ENCODE data around the gene DENND1A. TPM values are rescaled to one million over a fixed set of nuclear protein-coding genes. Genes with fewer than 3 reads are reported as not detected.

Gene DENND1A
- total RNA-seq, 2 experiments from 2014 or later, result 12.2 to 14.5 TPM

- no peaks in the 10 kb centered on the region for H3K27me3 Mint-ChIP-seq
- no peaks in the 10 kb centered on the region for H3K36me3 Mint-ChIP-seq
- no peak overlapping the region for H3K27ac Mint-ChIP-seq
- ATAC-seq, result no peak
- CTCF ChIA-PET, result no interaction called here
- no peaks in the 10 kb centered on the region for H3K4me1 Mint-ChIP-seq
- H3K9me3 Mint-ChIP-seq (ENCODE audit: low read depth), result no peaks in the 10 kb centered on the region
- no peak overlapping the region for H3K4me3 Mint-ChIP-seq
- DNase-seq, result no peak
These were observed 474.7 kb downstream of the DENND1A start for GRCh38 chr9:123455187-123455586.

DNA sequence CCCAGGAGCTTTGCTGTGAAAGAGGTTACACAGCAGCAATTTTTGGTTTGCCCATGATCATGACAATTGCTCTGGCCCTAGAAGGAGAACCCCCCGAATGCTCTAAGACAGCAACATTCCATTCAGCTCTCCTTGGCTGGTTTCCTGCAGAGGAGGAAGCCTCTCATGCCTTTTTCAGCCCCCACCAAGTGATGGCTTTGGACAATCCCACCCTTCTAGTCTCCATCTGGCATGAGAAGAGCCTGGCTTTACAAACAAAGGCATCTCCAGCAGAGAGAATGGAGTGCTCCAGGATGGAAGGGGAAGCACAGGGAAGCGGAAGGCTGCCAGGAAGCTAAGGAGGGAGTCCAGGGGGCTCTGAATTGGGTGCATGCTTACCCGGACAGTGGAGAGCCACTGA, 475.6 kb downstream of the DENND1A start:
- Mint-ChIP-seq H3K9me3 (ENCODE audit: low read depth) (no peaks in the 10 kb centered on the region), H3K4me1 (no peaks in the 10 kb centered on the region), H3K4me3 (no peak overlapping the region), H3K27ac (no peak overlapping the region), H3K27me3 (no peaks in the 10 kb centered on the region), H3K36me3 (no peaks in the 10 kb centered on the region)
- ATAC-seq, result no peak
- DNase-seq, result no peak
- CTCF ChIA-PET, result no interaction called here

DNA sequence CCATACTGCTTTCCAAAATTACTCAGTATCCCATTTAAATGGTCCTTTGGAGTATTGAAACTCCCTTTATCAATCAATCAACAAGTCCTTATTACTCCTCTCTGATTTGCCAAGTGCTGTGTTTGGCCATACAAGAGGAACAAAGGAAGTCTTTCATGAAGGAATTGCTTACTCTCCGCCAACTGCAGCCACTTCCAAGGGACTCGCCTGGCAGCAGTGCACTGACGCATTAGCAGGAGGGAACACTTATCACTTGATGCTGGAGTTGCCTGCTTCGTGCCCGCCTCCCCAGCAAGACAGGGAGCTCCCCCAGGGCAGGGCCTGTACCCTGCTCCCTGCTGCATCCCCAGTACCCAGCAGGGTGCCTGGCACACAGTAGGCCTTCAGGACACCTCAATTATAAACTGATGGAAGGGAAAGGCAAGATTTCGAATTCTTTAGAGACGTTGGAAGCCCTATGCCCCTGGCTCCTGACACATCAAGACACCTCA, 476.1 kb downstream of the DENND1A start:
- CTCF ChIA-PET, result no interaction called here
- Mint-ChIP-seq H3K27ac (no peak overlapping the region), H3K9me3 (ENCODE audit: low read depth) (no peaks in the 10 kb centered on the region), H3K4me1 (no peaks in the 10 kb centered on the region), H3K36me3 (no peaks in the 10 kb centered on the region), H3K4me3 (no peak overlapping the region), H3K27me3 (no peaks in the 10 kb centered on the region)
- DNase-seq, result no peak
- ATAC-seq, result no peak

GRCh38 chr9:123453076-123453667, 476.8 kb downstream of the DENND1A start:
- no peaks in the 10 kb centered on the region for H3K9me3 Mint-ChIP-seq (ENCODE audit: low read depth)
- no peaks in the 10 kb centered on the region for H3K36me3 Mint-ChIP-seq
- no peaks in the 10 kb centered on the region for H3K27me3 Mint-ChIP-seq
- CTCF ChIA-PET, result no interaction called here
- H3K4me1 Mint-ChIP-seq, result no peaks in the 10 kb centered on the region
- H3K4me3 Mint-ChIP-seq, result no peak overlapping the region
- no peak overlapping the region for H3K27ac Mint-ChIP-seq
- DNase-seq, result no peak
- ATAC-seq, result no peak

GRCh38 chr9:123450996-123451395, 478.9 kb downstream of the DENND1A start:
- Mint-ChIP-seq H3K36me3 (no peaks in the 10 kb centered on the region), H3K4me3 (no peak overlapping the region), H3K27me3 (no peaks in the 10 kb centered on the region), H3K27ac (no peak overlapping the region), H3K9me3 (ENCODE audit: low read depth) (no peaks in the 10 kb centered on the region), H3K4me1 (no peaks in the 10 kb centered on the region)
- ATAC-seq (no peak), DNase-seq (no peak)
- CTCF ChIA-PET, result no interaction called here

- no peak overlapping the region for H3K27ac Mint-ChIP-seq
- H3K4me3 Mint-ChIP-seq, result no peak overlapping the region
- DNase-seq (no peak), ATAC-seq (no peak)
- no peaks in the 10 kb centered on the region for H3K4me1 Mint-ChIP-seq
- CTCF ChIA-PET, result no interaction called here
- no peaks in the 10 kb centered on the region for H3K27me3 Mint-ChIP-seq
- no peaks in the 10 kb centered on the region for H3K36me3 Mint-ChIP-seq
- H3K9me3 Mint-ChIP-seq (ENCODE audit: low read depth), result no peaks in the 10 kb centered on the region
These were observed 479.7 kb downstream of the DENND1A start for GRCh38 chr9:123450098-123450770.

DNA sequence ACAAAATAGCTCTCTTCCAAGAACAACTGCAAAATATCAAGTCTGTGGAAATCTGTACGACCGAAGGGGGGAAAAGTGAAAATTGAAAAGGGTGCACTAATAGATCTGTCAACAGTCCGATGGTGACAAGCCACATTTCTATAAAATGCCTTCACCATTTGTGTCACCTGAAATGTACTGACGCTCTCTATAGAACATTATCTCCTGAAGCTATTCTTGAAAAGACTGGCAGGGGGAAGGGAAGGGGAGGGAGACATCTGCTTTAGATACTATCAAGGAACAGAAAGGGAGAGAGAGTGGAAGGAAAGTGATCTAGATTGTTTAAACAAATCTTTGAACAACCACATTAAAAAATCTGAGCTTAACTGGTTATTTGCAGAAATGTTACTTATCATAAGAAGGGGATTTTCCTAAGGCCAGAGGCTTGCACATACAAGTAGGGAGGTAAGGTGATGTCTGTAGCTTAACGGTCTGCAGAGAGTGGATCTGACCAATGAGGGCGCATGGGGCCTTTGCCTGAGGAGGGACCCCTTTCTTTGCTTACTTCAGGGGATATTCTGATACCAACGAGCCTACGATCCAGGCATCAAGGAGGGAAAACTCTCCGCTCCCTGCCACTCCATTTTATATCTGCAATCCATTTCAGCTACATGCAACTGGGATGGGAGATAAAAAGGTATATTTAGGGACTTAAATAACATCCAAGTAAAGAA, 481.8 kb downstream of the DENND1A start:
- Mint-ChIP-seq H3K4me1 (no peaks in the 10 kb centered on the region), H3K27me3 (no peaks in the 10 kb centered on the region), H3K27ac (no peak overlapping the region), H3K9me3 (ENCODE audit: low read depth) (no peaks in the 10 kb centered on the region), H3K4me3 (no peak overlapping the region), H3K36me3 (no peaks in the 10 kb centered on the region)
- CTCF ChIA-PET, result interaction anchor here (1.4 kb wide), 2 partner anchors 19 to 593 kb away, joined by 3 to 4 read pairs; no protein-coding TSS in a partner anchor
- ATAC-seq (no peak), DNase-seq (no peak)

DNA sequence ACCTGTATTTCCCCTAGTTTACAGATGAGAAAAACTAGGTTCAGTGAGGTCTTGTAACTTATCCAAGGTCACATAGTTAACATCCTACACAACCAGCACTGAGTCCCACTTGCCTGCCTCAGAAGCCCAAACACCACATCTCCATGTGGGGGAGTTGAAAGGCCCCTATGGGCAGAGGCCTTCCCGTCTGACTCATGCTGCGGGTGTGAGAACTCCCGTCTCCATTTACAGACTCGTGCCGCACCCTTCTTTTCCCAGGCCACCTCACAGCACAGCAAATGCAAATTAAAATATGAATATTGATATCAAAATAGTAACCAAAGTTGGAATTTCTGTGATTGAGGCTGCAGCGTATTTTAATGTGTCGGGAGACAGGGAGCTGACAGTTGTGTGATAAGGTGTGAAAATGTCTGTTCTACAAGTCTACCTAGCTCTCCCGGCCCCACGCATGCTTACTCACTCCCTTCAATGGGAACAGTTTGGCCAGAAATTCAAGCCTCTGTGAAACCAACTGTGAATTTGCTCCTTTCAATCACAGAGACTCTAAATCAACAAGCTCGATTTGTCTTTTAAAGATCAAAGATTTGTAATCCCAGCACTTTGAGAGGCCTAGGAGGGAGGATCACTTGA, 483.8 kb downstream of the DENND1A start:
- ATAC-seq, result no peak
- Mint-ChIP-seq H3K4me1 (no peaks in the 10 kb centered on the region), H3K9me3 (ENCODE audit: low read depth) (no peaks in the 10 kb centered on the region), H3K36me3 (no peaks in the 10 kb centered on the region), H3K27me3 (no peaks in the 10 kb centered on the region), H3K27ac (no peak overlapping the region), H3K4me3 (no peak overlapping the region)
- CTCF ChIA-PET, result no interaction called here
- no peak for DNase-seq

GRCh38 chr9:123445116-123445515, 484.8 kb downstream of the DENND1A start:
- DNase-seq, result no peak
- Mint-ChIP-seq H3K4me1 (no peaks in the 10 kb centered on the region), H3K9me3 (ENCODE audit: low read depth) (no peaks in the 10 kb centered on the region), H3K4me3 (no peak overlapping the region), H3K36me3 (no peaks in the 10 kb centered on the region), H3K27me3 (no peaks in the 10 kb centered on the region), H3K27ac (no peak overlapping the region)
- ATAC-seq, result no peak
- CTCF ChIA-PET, result no interaction called here

DNA sequence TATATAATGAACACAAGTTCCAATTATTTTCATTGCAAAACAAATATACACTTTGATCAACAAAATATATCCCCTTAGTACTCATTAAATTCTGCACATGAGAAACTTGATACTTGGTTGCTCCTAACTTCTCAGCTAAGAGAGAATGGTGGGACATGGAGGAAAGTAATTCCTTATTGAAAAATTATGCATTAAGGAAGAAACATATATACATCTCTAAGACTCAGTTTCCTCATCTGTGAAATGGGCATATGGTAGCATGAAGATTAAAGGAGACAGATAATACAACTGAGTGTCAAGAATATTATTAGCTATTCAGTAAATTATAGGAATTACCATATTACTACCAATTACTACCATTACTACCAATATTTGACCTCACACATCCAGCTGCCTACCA, 488.2 kb downstream of the DENND1A start:
- ATAC-seq, result no peak

DNA sequence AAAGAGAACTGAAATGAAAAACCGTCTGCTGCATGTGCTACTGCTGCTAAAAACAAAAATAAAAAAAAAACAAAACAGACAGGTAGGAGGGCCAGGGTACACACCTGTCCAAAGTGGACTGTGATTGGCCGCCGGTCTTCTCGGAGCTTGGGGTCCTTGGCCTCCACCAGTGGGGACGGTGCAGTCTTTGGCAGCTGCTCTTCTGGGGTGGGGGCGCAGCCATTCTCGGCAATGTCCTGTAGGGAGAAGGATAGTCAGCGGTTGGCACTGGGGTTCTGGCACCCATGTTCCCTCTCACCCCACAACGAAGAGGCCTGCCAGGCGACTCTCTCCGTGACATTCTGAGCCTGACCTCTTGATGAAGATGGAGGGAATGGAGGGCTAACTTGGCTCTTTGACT, 489.7 kb downstream of the DENND1A start:
- no peak for ATAC-seq
- no peaks in the 10 kb centered on the region for H3K4me1 Mint-ChIP-seq
- CTCF ChIA-PET, result no interaction called here
- H3K4me3 Mint-ChIP-seq, result no peak overlapping the region
- no peaks in the 10 kb centered on the region for H3K27me3 Mint-ChIP-seq
- no peaks in the 10 kb centered on the region for H3K9me3 Mint-ChIP-seq (ENCODE audit: low read depth)
- H3K36me3 Mint-ChIP-seq, result no peaks in the 10 kb centered on the region
- DNase-seq, result no peak
- H3K27ac Mint-ChIP-seq, result no peak overlapping the region

More for the DNA sequence above, 488.2 kb downstream of the DENND1A start:
- Mint-ChIP-seq H3K36me3 (no peaks in the 10 kb centered on the region), H3K27me3 (no peaks in the 10 kb centered on the region), H3K4me1 (no peaks in the 10 kb centered on the region), H3K4me3 (no peak overlapping the region), H3K27ac (no peak overlapping the region), H3K9me3 (ENCODE audit: low read depth) (no peaks in the 10 kb centered on the region)
- CTCF ChIA-PET, result no interaction called here
- no peak for DNase-seq

GRCh38 chr9:123438821-123439220, 491.1 kb downstream of the DENND1A start:
- DNase-seq, result no peak
- Mint-ChIP-seq H3K27me3 (no peaks in the 10 kb centered on the region), H3K4me3 (no peak overlapping the region), H3K36me3 (no peaks in the 10 kb centered on the region), H3K4me1 (no peaks in the 10 kb centered on the region), H3K27ac (no peak overlapping the region), H3K9me3 (ENCODE audit: low read depth) (no peaks in the 10 kb centered on the region)
- no peak for ATAC-seq
- CTCF ChIA-PET, result no interaction called here

DNA sequence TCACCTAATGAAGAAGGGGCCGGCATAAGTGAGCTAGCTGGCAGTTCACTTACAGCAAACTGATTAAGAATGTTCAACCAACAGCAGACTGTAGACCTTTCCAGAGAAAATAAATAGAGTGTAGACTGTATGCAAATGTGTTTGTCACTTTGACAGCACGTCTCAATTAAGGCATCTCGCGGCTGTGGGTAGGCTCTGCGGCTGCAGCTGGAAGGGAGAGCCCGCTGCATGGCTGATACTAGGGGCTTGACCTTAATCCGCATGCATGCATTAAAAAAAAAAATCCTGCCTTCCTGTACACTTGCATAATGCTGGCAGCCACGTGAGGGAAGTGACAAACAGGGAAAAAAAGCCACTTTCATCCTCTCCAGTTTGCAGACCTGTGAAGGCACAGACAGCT, 491.6 kb downstream of the DENND1A start:
- Mint-ChIP-seq H3K4me1 (no peaks in the 10 kb centered on the region), H3K36me3 (no peaks in the 10 kb centered on the region), H3K4me3 (no peak overlapping the region), H3K27me3 (no peaks in the 10 kb centered on the region), H3K27ac (no peak overlapping the region), H3K9me3 (ENCODE audit: low read depth) (no peaks in the 10 kb centered on the region)
- CTCF ChIA-PET, result no interaction called here
- DNase-seq, result no peak
- ATAC-seq, result no peak

DNA sequence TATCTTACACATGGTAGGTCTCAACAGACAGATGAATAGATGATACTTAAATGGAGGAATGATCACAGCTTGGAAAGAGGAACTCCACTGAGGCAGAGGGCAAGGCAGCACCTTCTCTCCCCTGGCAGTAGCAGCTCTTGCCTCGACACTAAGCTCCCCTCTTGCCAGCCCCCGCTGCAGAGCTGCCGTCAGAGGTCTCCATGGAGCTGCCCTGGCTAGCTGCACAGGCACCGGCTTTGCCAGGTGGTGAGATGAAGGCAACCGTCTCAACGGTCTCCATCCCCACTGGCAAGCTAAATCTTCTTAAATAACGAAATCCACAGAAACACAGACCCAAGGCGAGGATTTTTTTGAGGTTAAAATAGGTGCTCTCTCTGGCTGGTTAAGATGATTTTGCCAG, 492.7 kb downstream of the DENND1A start:
- Mint-ChIP-seq H3K27me3 (no peaks in the 10 kb centered on the region), H3K36me3 (no peaks in the 10 kb centered on the region), H3K27ac (no peak overlapping the region), H3K4me1 (no peaks in the 10 kb centered on the region), H3K9me3 (ENCODE audit: low read depth) (no peaks in the 10 kb centered on the region), H3K4me3 (no peak overlapping the region)
- CTCF ChIA-PET, result no interaction called here
- ATAC-seq (no peak), DNase-seq (no peak)
